ENCODE measurements around the gene PCED1A. TPM values are rescaled to one million over a fixed set of nuclear protein-coding genes. Genes with fewer than 3 reads are reported as not detected.
"Not testable (repeated sequence)": the region's sequence is repeated elsewhere in the genome, so short reads cannot be mapped to it uniquely, and the experiment has no call there.

Gene PCED1A
- total and polyA plus RNA-seq, 4 donors, result 6.8 to 13.4 (median 13.0) TPM

DNA sequence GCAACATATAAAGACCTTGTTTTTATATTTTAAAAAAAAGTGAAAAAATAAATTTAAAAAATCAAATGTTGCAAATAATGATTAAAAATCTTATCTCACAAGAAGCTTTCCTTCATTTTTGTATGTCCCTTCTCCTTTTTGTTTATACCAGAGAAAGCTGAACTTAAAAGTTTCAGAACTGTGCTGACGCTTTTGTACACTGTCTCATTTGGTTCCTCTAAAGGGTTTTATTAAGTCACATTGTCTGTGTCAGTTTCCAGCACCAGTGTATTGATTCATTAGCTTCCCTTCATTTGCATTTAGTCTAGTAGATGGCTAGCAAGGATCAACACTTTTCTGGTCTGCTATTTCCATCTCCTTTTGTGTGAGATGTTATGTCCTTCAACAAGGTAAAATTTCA lies 6.7 kb downstream of the PCED1A start:
- no peak overlapping the region for H3K9ac ChIP-seq (ENCODE audit: low read depth in 1 of 2, low read length in 2 of 2)
- H3K36me3 ChIP-seq (ENCODE audit: control insufficient read depth in 4 of 4, insufficient read depth in 3 of 4, low read depth in 1 of 4, low read length in 3 of 4), result peaks cover 0 to 11% (median 3%) of the 10 kb centered on the region in 4 donors
- no peak overlapping the region for H3K27ac ChIP-seq (ENCODE audit: low read depth in 1 of 2, low read length in 2 of 2)
- TF ChIP-seq YY1 (IDR thresholded peaks at IDR 0.05) (no peak), GABPA (IDR thresholded peaks at IDR 0.05 in 1 of 2, conservative IDR thresholded peaks at IDR 0.05 in 1 of 2) (no peak), HNF4A (conservative IDR thresholded peaks at IDR 0.05) (no peak), RXRA (IDR thresholded peaks at IDR 0.05) (no peak), RAD21 (IDR thresholded peaks at IDR 0.05) (no peak), JUND (IDR thresholded peaks at IDR 0.05) (no peak), EGR1 (IDR thresholded peaks at IDR 0.05; ENCODE audit: low read depth in 2 of 2) (no peak), SP1 (IDR thresholded peaks at IDR 0.05) (no peak)
- TF ChIP-seq, protein P1, sequence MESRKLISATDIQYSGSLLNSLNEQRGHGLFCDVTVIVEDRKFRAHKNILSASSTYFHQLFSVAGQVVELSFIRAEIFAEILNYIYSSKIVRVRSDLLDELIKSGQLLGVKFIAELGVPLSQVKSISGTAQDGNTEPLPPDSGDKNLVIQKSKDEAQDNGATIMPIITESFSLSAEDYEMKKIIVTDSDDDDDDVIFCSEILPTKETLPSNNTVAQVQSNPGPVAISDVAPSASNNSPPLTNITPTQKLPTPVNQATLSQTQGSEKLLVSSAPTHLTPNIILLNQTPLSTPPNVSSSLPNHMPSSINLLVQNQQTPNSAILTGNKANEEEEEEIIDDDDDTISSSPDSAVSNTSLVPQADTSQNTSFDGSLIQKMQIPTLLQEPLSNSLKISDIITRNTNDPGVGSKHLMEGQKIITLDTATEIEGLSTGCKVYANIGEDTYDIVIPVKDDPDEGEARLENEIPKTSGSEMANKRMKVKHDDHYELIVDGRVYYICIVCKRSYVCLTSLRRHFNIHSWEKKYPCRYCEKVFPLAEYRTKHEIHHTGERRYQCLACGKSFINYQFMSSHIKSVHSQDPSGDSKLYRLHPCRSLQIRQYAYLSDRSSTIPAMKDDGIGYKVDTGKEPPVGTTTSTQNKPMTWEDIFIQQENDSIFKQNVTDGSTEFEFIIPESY (IDR thresholded peaks at IDR 0.05), result no peak
- TF ChIP-seq, protein P2, sequence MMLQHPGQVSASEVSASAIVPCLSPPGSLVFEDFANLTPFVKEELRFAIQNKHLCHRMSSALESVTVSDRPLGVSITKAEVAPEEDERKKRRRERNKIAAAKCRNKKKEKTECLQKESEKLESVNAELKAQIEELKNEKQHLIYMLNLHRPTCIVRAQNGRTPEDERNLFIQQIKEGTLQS (IDR thresholded peaks at IDR 0.05), result no peak
- TF ChIP-seq, protein P3, sequence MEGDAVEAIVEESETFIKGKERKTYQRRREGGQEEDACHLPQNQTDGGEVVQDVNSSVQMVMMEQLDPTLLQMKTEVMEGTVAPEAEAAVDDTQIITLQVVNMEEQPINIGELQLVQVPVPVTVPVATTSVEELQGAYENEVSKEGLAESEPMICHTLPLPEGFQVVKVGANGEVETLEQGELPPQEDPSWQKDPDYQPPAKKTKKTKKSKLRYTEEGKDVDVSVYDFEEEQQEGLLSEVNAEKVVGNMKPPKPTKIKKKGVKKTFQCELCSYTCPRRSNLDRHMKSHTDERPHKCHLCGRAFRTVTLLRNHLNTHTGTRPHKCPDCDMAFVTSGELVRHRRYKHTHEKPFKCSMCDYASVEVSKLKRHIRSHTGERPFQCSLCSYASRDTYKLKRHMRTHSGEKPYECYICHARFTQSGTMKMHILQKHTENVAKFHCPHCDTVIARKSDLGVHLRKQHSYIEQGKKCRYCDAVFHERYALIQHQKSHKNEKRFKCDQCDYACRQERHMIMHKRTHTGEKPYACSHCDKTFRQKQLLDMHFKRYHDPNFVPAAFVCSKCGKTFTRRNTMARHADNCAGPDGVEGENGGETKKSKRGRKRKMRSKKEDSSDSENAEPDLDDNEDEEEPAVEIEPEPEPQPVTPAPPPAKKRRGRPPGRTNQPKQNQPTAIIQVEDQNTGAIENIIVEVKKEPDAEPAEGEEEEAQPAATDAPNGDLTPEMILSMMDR (IDR thresholded peaks at IDR 0.05; ENCODE audit: low read depth, low read length, missing input control), result no peak
- no peaks in the 10 kb centered on the region for H3K9me3 ChIP-seq (ENCODE audit: control insufficient read depth in 4 of 4, low read length in 3 of 4)
- WGBS, result 90% methylated on average over 1 of the region's 1 CpG
- DNase-seq (ENCODE audit: low spot score), result no peak
- H3K4me1 ChIP-seq (ENCODE audit: control insufficient read depth in 4 of 4, insufficient read depth in 4 of 4, low read length in 3 of 4), result no peaks in the 10 kb centered on the region
- no peaks in the 10 kb centered on the region for H3K27me3 ChIP-seq (ENCODE audit: control insufficient read depth in 4 of 4, insufficient read depth in 4 of 4, low read length in 3 of 4)
- no peak overlapping the region for H3K4me3 ChIP-seq (ENCODE audit: low read depth in 1 of 3, low read length in 3 of 3)

DNA sequence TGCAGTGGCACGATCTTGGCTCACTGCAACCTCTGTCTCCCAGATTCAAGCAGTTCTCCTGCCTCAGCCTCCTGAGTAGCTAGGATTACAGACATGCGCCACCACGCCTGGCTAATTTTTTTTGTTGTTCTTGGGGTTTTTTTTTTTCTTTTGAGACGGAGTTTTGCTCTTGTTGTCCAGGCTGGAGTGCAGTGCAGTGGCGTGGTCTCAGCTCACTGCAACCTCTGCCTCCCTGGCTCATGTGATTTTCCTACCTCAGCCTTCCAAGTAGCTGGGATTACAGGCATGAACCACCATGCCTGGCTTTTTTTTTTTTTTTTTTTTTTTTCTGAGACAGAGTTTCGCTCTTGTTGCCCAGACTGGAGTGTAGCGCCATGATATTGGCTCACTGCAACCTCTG lies 9.2 kb downstream of the PCED1A start:
- 88% methylated on average over 7 of the region's 7 CpGs for WGBS
- H3K9ac ChIP-seq (ENCODE audit: low read depth in 1 of 2, low read length in 2 of 2); H3K4me1 ChIP-seq (ENCODE audit: control insufficient read depth in 4 of 4, insufficient read depth in 4 of 4, low read length in 3 of 4); H3K36me3 ChIP-seq (ENCODE audit: control insufficient read depth in 4 of 4, insufficient read depth in 3 of 4, low read depth in 1 of 4, low read length in 3 of 4); DNase-seq (ENCODE audit: low spot score); H3K27ac ChIP-seq (ENCODE audit: low read depth in 1 of 2, low read length in 2 of 2); H3K4me3 ChIP-seq (ENCODE audit: low read depth in 1 of 3, low read length in 3 of 3); H3K9me3 ChIP-seq (ENCODE audit: control insufficient read depth in 4 of 4, low read length in 3 of 4); H3K27me3 ChIP-seq (ENCODE audit: control insufficient read depth in 4 of 4, insufficient read depth in 4 of 4, low read length in 3 of 4): not testable (repeated sequence)

DNA sequence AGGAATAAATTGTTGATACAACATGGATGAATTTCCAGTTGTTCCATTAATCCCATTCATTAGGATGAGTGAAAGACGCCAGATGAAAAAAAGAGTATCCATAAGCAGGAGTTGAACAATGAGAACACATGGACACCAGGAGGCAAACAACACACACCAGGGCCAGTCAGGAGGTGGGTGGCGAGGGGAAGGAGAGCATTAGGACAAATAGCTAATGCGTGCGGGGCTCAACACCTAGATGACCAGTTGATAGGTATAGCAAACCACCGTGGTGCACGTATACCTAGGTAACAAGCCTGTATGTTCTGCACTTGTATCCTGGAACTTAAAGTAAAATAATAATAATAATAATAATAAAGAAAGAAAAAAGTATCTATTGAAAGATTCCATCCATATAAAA lies 11.1 kb downstream of the PCED1A start:
- H3K4me3 ChIP-seq (ENCODE audit: low read depth in 1 of 3, low read length in 3 of 3), result no peak overlapping the region
- no peak overlapping the region for H3K9ac ChIP-seq (ENCODE audit: low read depth in 1 of 2, low read length in 2 of 2)
- H3K4me1 ChIP-seq (ENCODE audit: control insufficient read depth in 4 of 4, insufficient read depth in 4 of 4, low read length in 3 of 4), result no peaks in the 10 kb centered on the region
- H3K27me3 ChIP-seq (ENCODE audit: control insufficient read depth in 4 of 4, insufficient read depth in 4 of 4, low read length in 3 of 4), result no peaks in the 10 kb centered on the region
- no peak for DNase-seq (ENCODE audit: low spot score)
- no peak overlapping the region for H3K27ac ChIP-seq (ENCODE audit: low read depth in 1 of 2, low read length in 2 of 2)
- H3K36me3 ChIP-seq (ENCODE audit: control insufficient read depth in 4 of 4, insufficient read depth in 3 of 4, low read depth in 1 of 4, low read length in 3 of 4), result no peaks in the 10 kb centered on the region
- TF ChIP-seq JUND (IDR thresholded peaks at IDR 0.05), result no peak
- TF ChIP-seq NR2F2 (IDR thresholded peaks at IDR 0.05), result no peak
- TF ChIP-seq YY1 (IDR thresholded peaks at IDR 0.05), result no peak
- TF ChIP-seq FOXA1 (IDR thresholded peaks at IDR 0.05), result no peak
- TF ChIP-seq HNF4A (conservative IDR thresholded peaks at IDR 0.05), result no peak
- no peak for TF ChIP-seq TAF1 (conservative IDR thresholded peaks at IDR 0.05)
- no peak for TF ChIP-seq SP1 (IDR thresholded peaks at IDR 0.05)
- TF ChIP-seq RXRA (IDR thresholded peaks at IDR 0.05), result no peak
- TF ChIP-seq EGR1 (IDR thresholded peaks at IDR 0.05; ENCODE audit: low read depth in 2 of 2), result no peak
- TF ChIP-seq, protein P3 (IDR thresholded peaks at IDR 0.05; ENCODE audit: low read depth, low read length, missing input control), result no peak
- TF ChIP-seq RAD21 (IDR thresholded peaks at IDR 0.05), result no peak
- TF ChIP-seq, protein P2 (IDR thresholded peaks at IDR 0.05), result no peak
- WGBS, result 77% methylated on average over 6 of the region's 6 CpGs
- H3K9me3 ChIP-seq (ENCODE audit: control insufficient read depth in 4 of 4, low read length in 3 of 4), result no peaks in the 10 kb centered on the region

Data from liver (tissue), 9 donors.